A549 (cell line): ENCODE results near the gene INPP5F.

Source experiments
- CEBPB ChIP-seq, 2 experiments: fragments of >200 bp in 1 of 2; sonication (Bioruptor Twin) in 1 of 2; formaldehyde crosslinking in 1 of 2; IDR thresholded peaks; 2 replicates each; pipeline ENCODE4 v1.6.1; 2012 to 2016
- CTCF ChIP-seq: fragments of >200 bp; sonication (Bioruptor Twin); formaldehyde crosslinking; IDR thresholded peaks from 3 replicates; pipeline ENCODE4 v1.5.1; 2016
- EP300 ChIP-seq, 2 experiments: fragments of >200 bp; sonication (Bioruptor Twin); formaldehyde crosslinking; IDR thresholded peaks; 2 replicates in 1 of 2; 3 replicates in 1 of 2; pipeline ENCODE4 v1.6.1; 2016 to 2017
- JUN ChIP-seq, 2 experiments: fragments of >200 bp; sonication (Bioruptor Twin); formaldehyde crosslinking; IDR thresholded peaks; 2 replicates in 1 of 2; 3 replicates in 1 of 2; pipeline ENCODE4 v1.6.1; 2016 to 2017
- MAX ChIP-seq: IDR thresholded peaks from 2 replicates; pipeline ENCODE4 v1.6.1; 2012
- PBX3 ChIP-seq: IDR thresholded peaks from 2 replicates; pipeline ENCODE4 v1.6.1; 2012
- POLR2A ChIP-seq: IDR thresholded peaks from 2 replicates; pipeline ENCODE4 v1.6.1; 2012; ENCODE audit warnings: mild to moderate bottlenecking, low read length
- POLR2AphosphoS2 ChIP-seq: conservative IDR thresholded peaks from 2 replicates; pipeline ENCODE4 v1.6.1; 2012; ENCODE audit warnings: low read length, improper control_type of control experiment, inconsistent platforms
- RCOR1 ChIP-seq: fragments of 150-350 bp; IDR thresholded peaks from 2 replicates; pipeline ENCODE4 v1.6.1; 2014; ENCODE audit warnings: antibody characterized with exemption, low read length, low read depth
- SMC3 ChIP-seq: fragments of >200 bp; sonication (Bioruptor Twin); formaldehyde crosslinking; IDR thresholded peaks from 3 replicates; pipeline ENCODE4 v1.6.1; 2018; ENCODE audit warnings: inconsistent platforms
- TF ChIP-seq, protein P1 (sequence below): fragments of 250-450 bp; sonication (Bioruptor Pico); IDR thresholded peaks from 2 replicates; pipeline ENCODE4 v1.5.0; 2021; ENCODE audit warnings: mild to moderate bottlenecking, moderate library complexity, borderline replicate concordance

DNA sequence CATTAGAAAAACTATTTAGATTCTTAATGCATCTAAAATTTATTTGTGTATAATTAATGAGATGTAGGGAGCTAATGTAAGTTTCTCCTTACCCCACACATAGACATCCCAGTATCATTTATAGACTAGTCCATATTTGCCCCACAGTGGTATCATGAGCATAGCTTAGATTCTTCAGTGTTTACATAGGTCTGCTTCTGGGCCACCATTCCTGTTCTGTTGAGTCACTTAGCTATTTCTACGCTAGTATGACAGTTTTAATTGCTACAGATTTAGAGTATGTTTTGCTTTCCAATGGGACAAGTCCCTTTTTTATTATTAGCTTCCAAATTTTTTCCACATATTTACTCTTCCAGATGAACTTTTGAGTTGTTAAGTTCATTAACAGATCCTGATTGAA, 77.4 kb downstream of the INPP5F start:
- TF ChIP-seq POLR2AphosphoS2: no peak
- TF ChIP-seq CTCF: no peak
- TF ChIP-seq EP300 (IDR thresholded peaks at IDR 0.05): no peak
- TF ChIP-seq JUN (IDR thresholded peaks at IDR 0.05): no peak
- no peak for TF ChIP-seq MAX
- TF ChIP-seq PBX3: no peak
- TF ChIP-seq SMC3: no peak
- TF ChIP-seq POLR2A: no peak
- TF ChIP-seq RCOR1: no peak
- TF ChIP-seq, protein P1, sequence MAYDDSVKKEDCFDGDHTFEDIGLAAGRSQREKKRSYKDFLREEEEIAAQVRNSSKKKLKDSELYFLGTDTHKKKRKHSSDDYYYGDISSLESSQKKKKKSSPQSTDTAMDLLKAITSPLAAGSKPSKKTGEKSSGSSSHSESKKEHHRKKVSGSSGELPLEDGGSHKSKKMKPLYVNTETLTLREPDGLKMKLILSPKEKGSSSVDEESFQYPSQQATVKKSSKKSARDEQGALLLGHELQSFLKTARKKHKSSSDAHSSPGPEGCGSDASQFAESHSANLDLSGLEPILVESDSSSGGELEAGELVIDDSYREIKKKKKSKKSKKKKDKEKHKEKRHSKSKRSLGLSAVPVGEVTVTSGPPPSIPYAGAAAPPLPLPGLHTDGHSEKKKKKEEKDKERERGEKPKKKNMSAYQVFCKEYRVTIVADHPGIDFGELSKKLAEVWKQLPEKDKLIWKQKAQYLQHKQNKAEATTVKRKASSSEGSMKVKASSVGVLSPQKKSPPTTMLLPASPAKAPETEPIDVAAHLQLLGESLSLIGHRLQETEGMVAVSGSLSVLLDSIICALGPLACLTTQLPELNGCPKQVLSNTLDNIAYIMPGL (CRISPR knock-in tag): no peak
- no peak for TF ChIP-seq CEBPB (IDR thresholded peaks at IDR 0.05)
